Suppressor macrophage treated with lipopolysaccharide for 1 hour (primary cell): ENCODE measurements around the gene SH3BP4.

ENCODE experiments used
- DNase-seq, 3 donors: peaks; one replicate each; pipeline ENCODE4 v3.0.0-alpha.2; 2020 to 2022

SH3BP4 gene

GRCh38 chr2:234949762-234950434 is 1.9 kb upstream of the SH3BP4 start:
- DNase-seq, result no peak

- DNase-seq, result no peak
Measured at GRCh38 chr2:234950435-234950729, 1.4 kb upstream of the SH3BP4 start.

- peak in 2 of 3 donors; percentile 11 to 24 for DNase-seq
Measured at GRCh38 chr2:234950730-234951663, 820 bp upstream of the SH3BP4 start.

- peak in 2 of 3 donors; percentile 38 to 55 for DNase-seq
Measured at GRCh38 chr2:234952270-234953115, 676 bp downstream of the SH3BP4 start.

- DNase-seq, result no peak
Measured at GRCh38 chr2:234953116-234954031, 1.6 kb downstream of the SH3BP4 start.

- DNase-seq, result no peak
Measured at GRCh38 chr2:234954551-234954992, 2.8 kb downstream of the SH3BP4 start.

- no peak for DNase-seq
Measured at GRCh38 chr2:234955091-234955591, 3.3 kb downstream of the SH3BP4 start.

GRCh38 chr2:234955971-234956509 is 4.2 kb downstream of the SH3BP4 start:
- no peak for DNase-seq

- no peak for DNase-seq
Measured at GRCh38 chr2:234957834-234958135, 6.0 kb downstream of the SH3BP4 start.

- DNase-seq, result no peak
Measured at GRCh38 chr2:234958311-234958710, 6.5 kb downstream of the SH3BP4 start.

- no peak for DNase-seq
Measured at GRCh38 chr2:234958746-234959395, 7.1 kb downstream of the SH3BP4 start.

GRCh38 chr2:234960175-234961088 is 8.6 kb downstream of the SH3BP4 start:
- no peak for DNase-seq

- DNase-seq, result no peak
Measured at GRCh38 chr2:234961784-234962183, 10.0 kb downstream of the SH3BP4 start.

GRCh38 chr2:234963773-234964615 is 12.2 kb downstream of the SH3BP4 start:
- DNase-seq, result no peak

GRCh38 chr2:234964631-234965461 is 13.0 kb downstream of the SH3BP4 start:
- DNase-seq, result no peak

GRCh38 chr2:234966340-234966739 is 14.5 kb downstream of the SH3BP4 start:
- no peak for DNase-seq

GRCh38 chr2:234967201-234967869 is 15.5 kb downstream of the SH3BP4 start:
- DNase-seq, result no peak

- DNase-seq, result no peak
Measured at GRCh38 chr2:234967870-234968208, 16.0 kb downstream of the SH3BP4 start.
